ENCODE results near the gene TTC7B. TPM values are rescaled to one million over a fixed set of nuclear protein-coding genes. Genes with fewer than 3 reads are reported as not detected.

TTC7B gene
- total and polyA plus RNA-seq, 2 of the 8 experiments (the other 6 are each of a cell fraction or from before 2014, with no cell fraction given), result 23.7 to 34.0 TPM

DNA sequence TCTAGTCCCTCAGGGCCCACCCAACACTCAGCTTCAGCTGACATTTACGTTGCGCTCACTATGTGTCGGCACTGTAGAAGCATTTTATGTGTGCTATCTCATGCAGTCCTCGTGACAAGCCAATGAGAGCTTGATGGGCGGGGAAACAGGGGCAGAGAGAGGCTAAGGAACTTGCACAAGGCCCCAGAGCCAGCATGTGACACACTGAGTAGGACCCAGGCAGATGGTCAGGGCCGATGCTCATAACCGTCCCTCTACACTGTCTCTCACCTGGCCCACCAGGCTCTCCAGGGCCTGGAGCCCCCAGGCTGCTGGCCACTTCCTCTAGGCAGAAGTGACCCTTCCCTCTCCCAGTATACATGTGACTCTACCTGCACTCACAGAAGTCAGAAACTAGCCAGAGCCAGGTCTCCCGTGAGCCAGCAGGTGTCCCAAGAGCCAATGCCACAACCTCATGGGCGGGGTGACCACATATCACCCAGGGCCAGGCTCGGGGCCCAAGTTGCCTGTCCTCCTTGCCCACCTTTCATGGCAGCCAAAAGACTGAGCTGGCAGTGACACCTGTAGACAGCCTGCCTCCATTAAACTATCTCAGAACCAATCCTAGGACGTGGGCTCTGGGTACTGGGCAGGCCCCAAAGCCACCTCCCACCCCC lies 38.3 kb downstream of the TTC7B start:
- Histone ChIP-seq H3K27ac (ENCODE audit: low read depth, low read length) (no peak overlapping the region), H3K4me3 (ENCODE audit: extremely low read depth in 1 of 4, insufficient read depth in 2 of 4, low read depth in 3 of 4, low read length in 4 of 4) (no peak overlapping the region), H3K4me2 (ENCODE audit: insufficient read depth in 1 of 2, low read depth in 2 of 2, low read length in 2 of 2) (no peak overlapping the region), H4K5ac (ENCODE audit: insufficient read length, low read depth, low read length) (no peak overlapping the region), H3K9me3 (ENCODE audit: insufficient read depth in 2 of 2, low read depth in 1 of 2, low read length in 1 of 2) (no peaks in the 10 kb centered on the region), H3K9ac (replicated peaks in 1 of 4; ENCODE audit: extremely low read depth in 1 of 4, low read depth in 3 of 4, low read length in 3 of 4) (no peak overlapping the region), H3K23ac (ENCODE audit: insufficient read length) (no peak overlapping the region), H4K91ac (replicated peaks; ENCODE audit: insufficient read length, low read length) (no peak overlapping the region), H3K56ac (replicated peaks; ENCODE audit: insufficient read length, low read depth, low read length) (no peak overlapping the region), H3K18ac (ENCODE audit: extremely low read depth, low read length) (no peak overlapping the region), H2BK5ac (ENCODE audit: low read depth, low read length) (no peak overlapping the region; the same call in 1 of the 2 replicates), H2BK12ac (ENCODE audit: low read depth, low read length) (no peak overlapping the region), H3K36me3 (ENCODE audit: control insufficient read depth in 2 of 4, insufficient read depth in 4 of 4, low read length in 3 of 4) (no peaks in the 10 kb centered on the region), H2AK5ac (ENCODE audit: low read depth, low read length) (no peak overlapping the region), H2BK120ac (replicated peaks; ENCODE audit: low read depth, low read length) (no peak overlapping the region), H4K20me1 (replicated peaks in 1 of 2; ENCODE audit: control insufficient read depth in 1 of 2, insufficient read depth in 2 of 2, low read length in 2 of 2) (no peaks in the 10 kb centered on the region), H3K4ac (replicated peaks; ENCODE audit: insufficient read length, low read depth, low read length) (no peak overlapping the region), H3K23me2 (ENCODE audit: low read depth, low read length) (no peaks in the 10 kb centered on the region), H3K79me2 (ENCODE audit: control insufficient read depth in 1 of 2, insufficient read depth in 2 of 2, low read length in 2 of 2) (no peaks in the 10 kb centered on the region), H3K27me3 (replicated peaks in 1 of 4; ENCODE audit: control insufficient read depth in 3 of 4, extremely low read depth in 1 of 4, insufficient read depth in 3 of 4, low read length in 3 of 4) (no peaks in the 10 kb centered on the region), H2BK15ac (ENCODE audit: low read length) (no peak overlapping the region), H2BK20ac (ENCODE audit: low read length) (no peak overlapping the region), H4K8ac (ENCODE audit: extremely low read depth, insufficient read depth, low read length) (no peak overlapping the region), H3K4me1 (replicated peaks in 1 of 4; ENCODE audit: control insufficient read depth in 3 of 4, insufficient read depth in 4 of 4, low read length in 3 of 4) (no peaks in the 10 kb centered on the region; a peak in 1 of 7 replicates), H3K14ac (ENCODE audit: insufficient read length) (no peak overlapping the region), H2AFZ (ENCODE audit: low read length) (no peak overlapping the region), H3K79me1 (ENCODE audit: low read depth, low read length) (no peaks in the 10 kb centered on the region)
- TF ChIP-seq RAD21 (IDR thresholded peaks at IDR 0.05 in 1 of 2, conservative IDR thresholded peaks at IDR 0.05 in 1 of 2; ENCODE audit: low read depth in 2 of 2, low read length in 2 of 2), result no peak
- TF ChIP-seq, protein P1, sequence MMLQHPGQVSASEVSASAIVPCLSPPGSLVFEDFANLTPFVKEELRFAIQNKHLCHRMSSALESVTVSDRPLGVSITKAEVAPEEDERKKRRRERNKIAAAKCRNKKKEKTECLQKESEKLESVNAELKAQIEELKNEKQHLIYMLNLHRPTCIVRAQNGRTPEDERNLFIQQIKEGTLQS (IDR thresholded peaks at IDR 0.05; ENCODE audit: insufficient read depth, low read depth, low read length), result no peak
- no peak for TF ChIP-seq CBX8 (IDR thresholded peaks at IDR 0.05; ENCODE audit: borderline replicate concordance, low read depth, low read length)
- no peak for TF ChIP-seq GTF2F1 (IDR thresholded peaks at IDR 0.05; ENCODE audit: borderline replicate concordance, low read depth, low read length)
- no peak for TF ChIP-seq RBBP5 (IDR thresholded peaks at IDR 0.05; ENCODE audit: borderline replicate concordance, low read depth, low read length)
- TF ChIP-seq CEBPB (IDR thresholded peaks at IDR 0.05; ENCODE audit: low read depth, low read length), result no peak
- TF ChIP-seq RXRA (IDR thresholded peaks at IDR 0.05; ENCODE audit: insufficient read depth, low read depth, low read length), result no peak
- no peak for TF ChIP-seq TEAD4 (IDR thresholded peaks at IDR 0.05; ENCODE audit: low read depth, low read length)
- no peak for TF ChIP-seq PHF8 (conservative IDR thresholded peaks at IDR 0.05; ENCODE audit: low read depth, low read length)
- TF ChIP-seq TAF1 (IDR thresholded peaks at IDR 0.05; ENCODE audit: low read depth, low read length), result no peak
- no peak for FAIRE-seq
- WGBS, 2 experiments (ENCODE audit: extremely low coverage in 1 of 2, insufficient coverage in 1 of 2, insufficient read length in 1 of 2, insufficient replicate concordance in 2 of 2, low coverage in 1 of 2, low lambda C conversion rate in 2 of 2, missing lambda C conversion rate in 1 of 2), result 92% methylated on average over 11 of the region's 11 CpGs; no CpG with 5 or more reads in 1 of the 2 experiments
- no peak for DNase-seq (ENCODE audit: low read depth in 1 of 2, low spot score in 2 of 2)
- ChIA-PET POLR2A (ENCODE audit: partially characterized antibody) (no interaction called here), CTCF (ENCODE audit: partially characterized antibody) (no interaction called here)
